EH (cell line): ENCODE data around the gene FCRLB.
"Not testable (repeated sequence)": the region's sequence is repeated elsewhere in the genome, so short reads cannot be mapped to it uniquely, and the experiment has no call there.

Experiments used
- DNase-seq: peaks from one replicate; pipeline ENCODE4 v3.0.0-alpha.2; 2015; ENCODE audit warnings: low read depth

FCRLB gene

GRCh38 chr1:161740921-161741320 is 19.6 kb downstream of the FCRLB start:
- DNase-seq = no peak

GRCh38 chr1:161743231-161743630 is 21.9 kb downstream of the FCRLB start:
- no peak for DNase-seq

GRCh38 chr1:161747801-161748200 is 26.5 kb downstream of the FCRLB start:
- DNase-seq = no peak

GRCh38 chr1:161749509-161750407 is 28.4 kb downstream of the FCRLB start, which contains the start of gene DUSP12:
TSS of gene DUSP12 (plus strand) at chr1:161749786. CDS start at chr1:161749802, 16 bp downstream.
- peak; percentile 95 for DNase-seq

- peak; percentile 17 for DNase-seq
Observed at GRCh38 chr1:161763522-161764098, 42.3 kb downstream of the FCRLB start.

GRCh38 chr1:161766102-161766981 is 45.0 kb downstream of the FCRLB start, which contains the start of gene ATF6:
TSS of gene ATF6 (plus strand) at chr1:161766320. CDS start at chr1:161766361, 41 bp downstream.
- DNase-seq = peak; percentile 91

GRCh38 chr1:161768461-161768860 is 47.1 kb downstream of the FCRLB start:
- no peak for DNase-seq

- DNase-seq = peak; percentile 27
Observed at GRCh38 chr1:161768986-161769672, 47.8 kb downstream of the FCRLB start.

GRCh38 chr1:161769673-161770045 is 48.3 kb downstream of the FCRLB start:
- not testable (repeated sequence) for DNase-seq

- DNase-seq = no peak
Observed at GRCh38 chr1:161770250-161770649, 48.9 kb downstream of the FCRLB start.

GRCh38 chr1:161771161-161771560 is 49.8 kb downstream of the FCRLB start:
- DNase-seq = no peak

GRCh38 chr1:161771973-161772372 is 50.6 kb downstream of the FCRLB start:
- no peak for DNase-seq

GRCh38 chr1:161772397-161772796 is 51.1 kb downstream of the FCRLB start:
- no peak for DNase-seq

- no peak for DNase-seq
Observed at GRCh38 chr1:161773791-161774190, 52.4 kb downstream of the FCRLB start.

- no peak for DNase-seq
Observed at GRCh38 chr1:161777261-161777660, 55.9 kb downstream of the FCRLB start.
